Posterior vena cava (tissue), 2 donors: ENCODE results near the gene CCDC201. TPM values are rescaled to one million over a fixed set of nuclear protein-coding genes. Genes with fewer than 3 reads are reported as not detected.

ENCODE experiments used
- DNase-seq: peaks from one replicate; pipeline ENCODE4 v3.0.0-alpha.2; 2020; ENCODE audit warnings: low spot score
- intact Hi-C, 2 donors: fragments of 100-400 bp; cut with DNase I; formaldehyde crosslinking; loops; one replicate each; pipeline versions ENCODE4 v1.14.1 to v1.14.2; 2022 to 2023
- total RNA-seq, 2 donors: library from RNA; stranded (reverse); fragmentation: NEBNext Ultra II Directional; extraction: Animal tissue kit (Norgen Biotek cat#: 25700); gene quantifications; one replicate each; pipeline ENCODE4 v1.2.1, GENCODE V29; 2021
- donor health status: DM: yes; HTN: yes; CAD: no.
- donor health status: DM: yes; HTN: yes; CAD: no.

Gene CCDC201
- total RNA-seq, 2 donors from 2014 or later: not detected

GRCh38 chr7:45897042-45897690, 24.3 kb upstream of the CCDC201 start:
- DNase-seq: no peak
- intact Hi-C loops: no loop called here

GRCh38 chr7:45894665-45895062, 21.8 kb upstream of the CCDC201 start:
- intact Hi-C loops: no loop called here
- DNase-seq: no peak

- no peak for DNase-seq
- intact Hi-C loops: no loop called here
Observed at GRCh38 chr7:45893996-45894664, 21.2 kb upstream of the CCDC201 start.

- intact Hi-C loops: no loop called here
- DNase-seq: no peak
Observed at GRCh38 chr7:45893374-45893995, 20.6 kb upstream of the CCDC201 start.

GRCh38 chr7:45892407-45893035, 19.6 kb upstream of the CCDC201 start:
- intact Hi-C loops: no loop called here

GRCh38 chr7:45891462-45892402, 18.9 kb upstream of the CCDC201 start:
- intact Hi-C loops: no loop called here
- DNase-seq: no peak

More at GRCh38 chr7:45892407-45893035, 19.6 kb upstream of the CCDC201 start:
- DNase-seq: no peak

- no peak for DNase-seq
- intact Hi-C loops: no loop called here
Observed at GRCh38 chr7:45890902-45891461, 18.1 kb upstream of the CCDC201 start.

- intact Hi-C loops: no loop called here
- no peak for DNase-seq
Observed at GRCh38 chr7:45890125-45890901, 17.4 kb upstream of the CCDC201 start.

- intact Hi-C loops: no loop called here
- DNase-seq: no peak
Observed at GRCh38 chr7:45889367-45890067, 16.6 kb upstream of the CCDC201 start.

GRCh38 chr7:45888993-45889366, 16.1 kb upstream of the CCDC201 start:
- intact Hi-C loops: no loop called here
- no peak for DNase-seq

GRCh38 chr7:45888185-45888992, 15.5 kb upstream of the CCDC201 start, which contains the start of gene IGFBP1:
TSS of gene IGFBP1 (plus strand) at chr7:45888488. CDS start at chr7:45888653, 165 bp downstream.
- intact Hi-C loops: no loop called here
- DNase-seq: no peak

- intact Hi-C loops: no loop called here
- DNase-seq: no peak
Observed at GRCh38 chr7:45886931-45887667, 14.2 kb upstream of the CCDC201 start.

GRCh38 chr7:45885264-45885882, 12.5 kb upstream of the CCDC201 start:
- no peak for DNase-seq
- intact Hi-C loops: no loop called here

GRCh38 chr7:45884136-45884535, 11.3 kb upstream of the CCDC201 start:
- no peak for DNase-seq
- intact Hi-C loops: no loop called here

GRCh38 chr7:45882465-45882810, 9.6 kb upstream of the CCDC201 start:
- intact Hi-C loops: no loop called here
- no peak for DNase-seq
